Measurements from ENCODE around the gene CHRNB4.

The CHRNB4 gene

DNA sequence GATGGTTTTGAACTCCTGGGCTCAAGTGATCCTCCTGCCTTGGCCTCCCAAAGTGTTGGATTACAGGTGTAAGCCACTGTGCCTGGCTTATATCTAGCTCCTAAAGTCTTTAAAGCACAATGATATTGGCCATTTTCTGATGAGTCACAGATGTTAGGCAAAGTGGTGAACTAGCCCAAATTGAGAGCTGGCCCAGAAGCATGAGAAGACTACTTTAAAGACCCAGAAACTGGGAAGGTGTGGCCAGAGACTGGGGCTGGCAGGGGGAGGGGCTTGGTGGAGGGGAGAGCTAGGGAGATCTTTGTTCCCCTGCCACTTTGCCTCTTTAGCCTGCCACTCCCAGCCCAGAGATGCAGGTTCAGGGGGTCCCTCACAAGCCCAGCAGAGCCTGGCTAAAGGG is 41.8 kb downstream of the CHRNB4 start:
- Histone ChIP-seq H3K36me3 (ENCODE audit: control insufficient read depth, low read length) (no peaks in the 10 kb centered on the region), H3K27me3 (ENCODE audit: control insufficient read depth, low read length) (no peaks in the 10 kb centered on the region), H3K27ac (ENCODE audit: low read depth, low read length) (no peak overlapping the region), H3K4me1 (ENCODE audit: control insufficient read depth, low read length) (no peaks in the 10 kb centered on the region), H3F3A (ENCODE audit: control insufficient read depth, insufficient read depth) (no peaks in the 10 kb centered on the region), H4K20me1 (ENCODE audit: control insufficient read depth, insufficient read depth, low read depth, low read length) (no peaks in the 10 kb centered on the region), H3K9me3 (ENCODE audit: control insufficient read depth, insufficient read depth, low read length) (no peaks in the 10 kb centered on the region), H3K79me2 (ENCODE audit: control insufficient read depth, low read length) (no peaks in the 10 kb centered on the region), H3K9me2 (replicated peaks; ENCODE audit: control insufficient read depth, low read length) (no peaks in the 10 kb centered on the region), H3K4me3 (ENCODE audit: low read length) (no peak overlapping the region), H3K4me2 (ENCODE audit: low read length) (no peak overlapping the region)
- no peak for TF ChIP-seq EZH2phosphoT487 (IDR thresholded peaks at IDR 0.05; ENCODE audit: borderline replicate concordance, low read length)
- TF ChIP-seq, protein P1, sequence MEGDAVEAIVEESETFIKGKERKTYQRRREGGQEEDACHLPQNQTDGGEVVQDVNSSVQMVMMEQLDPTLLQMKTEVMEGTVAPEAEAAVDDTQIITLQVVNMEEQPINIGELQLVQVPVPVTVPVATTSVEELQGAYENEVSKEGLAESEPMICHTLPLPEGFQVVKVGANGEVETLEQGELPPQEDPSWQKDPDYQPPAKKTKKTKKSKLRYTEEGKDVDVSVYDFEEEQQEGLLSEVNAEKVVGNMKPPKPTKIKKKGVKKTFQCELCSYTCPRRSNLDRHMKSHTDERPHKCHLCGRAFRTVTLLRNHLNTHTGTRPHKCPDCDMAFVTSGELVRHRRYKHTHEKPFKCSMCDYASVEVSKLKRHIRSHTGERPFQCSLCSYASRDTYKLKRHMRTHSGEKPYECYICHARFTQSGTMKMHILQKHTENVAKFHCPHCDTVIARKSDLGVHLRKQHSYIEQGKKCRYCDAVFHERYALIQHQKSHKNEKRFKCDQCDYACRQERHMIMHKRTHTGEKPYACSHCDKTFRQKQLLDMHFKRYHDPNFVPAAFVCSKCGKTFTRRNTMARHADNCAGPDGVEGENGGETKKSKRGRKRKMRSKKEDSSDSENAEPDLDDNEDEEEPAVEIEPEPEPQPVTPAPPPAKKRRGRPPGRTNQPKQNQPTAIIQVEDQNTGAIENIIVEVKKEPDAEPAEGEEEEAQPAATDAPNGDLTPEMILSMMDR (IDR thresholded peaks at IDR 0.05; ENCODE audit: low read depth, low read length, poor library complexity, severe bottlenecking) = no peak

- no peaks in the 10 kb centered on the region for H4K20me1 ChIP-seq (ENCODE audit: control insufficient read depth, insufficient read depth, low read depth, low read length)
- no peak overlapping the region for H3K4me3 ChIP-seq (ENCODE audit: low read length)
- H3K4me1 ChIP-seq (ENCODE audit: control insufficient read depth, low read length) = no peaks in the 10 kb centered on the region
- no peaks in the 10 kb centered on the region for H3K79me2 ChIP-seq (ENCODE audit: control insufficient read depth, low read length)
- no peak overlapping the region for H3K27ac ChIP-seq (ENCODE audit: low read depth, low read length)
- no peaks in the 10 kb centered on the region for H3F3A ChIP-seq (ENCODE audit: control insufficient read depth, insufficient read depth)
- no peaks in the 10 kb centered on the region for H3K9me3 ChIP-seq (ENCODE audit: control insufficient read depth, insufficient read depth, low read length)
- TF ChIP-seq, protein P1 (IDR thresholded peaks at IDR 0.05; ENCODE audit: low read depth, low read length, poor library complexity, severe bottlenecking) = no peak
- TF ChIP-seq EZH2phosphoT487 (IDR thresholded peaks at IDR 0.05; ENCODE audit: borderline replicate concordance, low read length) = no peak
- no peaks in the 10 kb centered on the region for H3K27me3 ChIP-seq (ENCODE audit: control insufficient read depth, low read length)
- no peaks in the 10 kb centered on the region for H3K36me3 ChIP-seq (ENCODE audit: control insufficient read depth, low read length)
- H3K4me2 ChIP-seq (ENCODE audit: low read length) = no peak overlapping the region
- no peaks in the 10 kb centered on the region for H3K9me2 ChIP-seq (replicated peaks; ENCODE audit: control insufficient read depth, low read length)
Measured at GRCh38 chr15:78598348-78598747, 42.7 kb downstream of the CHRNB4 start.

GRCh38 chr15:78597583-78597982 is 43.4 kb downstream of the CHRNB4 start:
- H3K79me2 ChIP-seq (ENCODE audit: control insufficient read depth, low read length) = no peaks in the 10 kb centered on the region
- H3K4me3 ChIP-seq (ENCODE audit: low read length) = no peak overlapping the region
- H3K9me2 ChIP-seq (replicated peaks; ENCODE audit: control insufficient read depth, low read length) = no peaks in the 10 kb centered on the region
- H3K36me3 ChIP-seq (ENCODE audit: control insufficient read depth, low read length) = no peaks in the 10 kb centered on the region
- H3K4me1 ChIP-seq (ENCODE audit: control insufficient read depth, low read length) = no peaks in the 10 kb centered on the region
- H3K27ac ChIP-seq (ENCODE audit: low read depth, low read length) = no peak overlapping the region
- TF ChIP-seq, protein P1 (IDR thresholded peaks at IDR 0.05; ENCODE audit: low read depth, low read length, poor library complexity, severe bottlenecking) = no peak
- no peak for TF ChIP-seq EZH2phosphoT487 (IDR thresholded peaks at IDR 0.05; ENCODE audit: borderline replicate concordance, low read length)
- no peaks in the 10 kb centered on the region for H3K9me3 ChIP-seq (ENCODE audit: control insufficient read depth, insufficient read depth, low read length)
- H4K20me1 ChIP-seq (ENCODE audit: control insufficient read depth, insufficient read depth, low read depth, low read length) = no peaks in the 10 kb centered on the region
- H3K27me3 ChIP-seq (ENCODE audit: control insufficient read depth, low read length) = no peaks in the 10 kb centered on the region
- H3F3A ChIP-seq (ENCODE audit: control insufficient read depth, insufficient read depth) = no peaks in the 10 kb centered on the region
- no peak overlapping the region for H3K4me2 ChIP-seq (ENCODE audit: low read length)

DNA sequence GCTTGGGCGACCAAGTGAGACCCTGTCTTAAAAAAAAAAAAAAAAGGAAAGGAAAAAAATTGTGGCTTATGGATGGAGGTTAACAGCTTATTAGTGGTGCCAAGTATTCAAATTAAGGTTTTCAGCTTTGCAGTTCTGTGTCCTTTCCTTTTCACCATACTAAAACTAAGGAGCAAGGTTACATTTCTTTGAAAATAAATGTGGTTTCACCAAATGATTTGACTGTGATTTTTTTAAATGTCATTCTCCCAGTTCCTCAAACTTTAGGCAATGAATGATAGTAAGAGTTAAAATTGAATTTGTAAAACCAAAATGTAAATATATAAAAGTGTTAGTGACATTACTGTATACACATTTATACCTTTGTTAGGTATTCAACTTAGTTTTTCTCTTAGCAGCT is 66.1 kb downstream of the CHRNB4 start:
- H3K36me3 ChIP-seq (ENCODE audit: control insufficient read depth, low read length) = no peaks in the 10 kb centered on the region
- H3K4me1 ChIP-seq (ENCODE audit: control insufficient read depth, low read length) = 0 out of 2 replicates have a peak, but pooled peaks cover 3% of the 10 kb centered on the region
- no peak overlapping the region for H3K27ac ChIP-seq (ENCODE audit: low read depth, low read length)
- H3K27me3 ChIP-seq (ENCODE audit: control insufficient read depth, low read length) = no peaks in the 10 kb centered on the region
- H3K4me2 ChIP-seq (ENCODE audit: low read length) = no peak overlapping the region
- no peaks in the 10 kb centered on the region for H4K20me1 ChIP-seq (ENCODE audit: control insufficient read depth, insufficient read depth, low read depth, low read length)
- H3K79me2 ChIP-seq (ENCODE audit: control insufficient read depth, low read length) = no peaks in the 10 kb centered on the region
- no peaks in the 10 kb centered on the region for H3K9me3 ChIP-seq (ENCODE audit: control insufficient read depth, insufficient read depth, low read length)
- TF ChIP-seq, protein P1 (IDR thresholded peaks at IDR 0.05; ENCODE audit: low read depth, low read length, poor library complexity, severe bottlenecking) = no peak
- TF ChIP-seq EZH2phosphoT487 (IDR thresholded peaks at IDR 0.05; ENCODE audit: borderline replicate concordance, low read length) = no peak
- no peaks in the 10 kb centered on the region for H3K9me2 ChIP-seq (replicated peaks; ENCODE audit: control insufficient read depth, low read length)
- no peaks in the 10 kb centered on the region for H3F3A ChIP-seq (ENCODE audit: control insufficient read depth, insufficient read depth)
- H3K4me3 ChIP-seq (ENCODE audit: low read length) = no peak overlapping the region
